Left renal pelvis (tissue), 4 donors: Measurements from ENCODE around the gene TSSC4. TPM values are rescaled to one million over a fixed set of nuclear protein-coding genes. Genes with fewer than 3 reads are reported as not detected.

ENCODE experiments used
- DNase-seq, 4 donors: peaks; one replicate each; pipeline ENCODE4 v3.0.0-alpha.2; 2013; ENCODE audit warnings: low read depth in 4 of 4, low spot score in 3 of 4
- polyA plus RNA-seq, 4 donors: library from polyadenylated mRNA; unstranded; fragments of 120-200 nt; gene quantifications; one replicate each; pipeline ENCODE4 v1.2.1, GENCODE V29; 2013; ENCODE audit not compliant: insufficient read length in 4 of 4

TSSC4 gene
- polyA plus RNA-seq, 4 donors, result 33.7 to 49.7 (median 37.4) TPM

- DNase-seq, result no peak
These were observed 15.1 kb upstream of the TSSC4 start for GRCh38 chr11:2385156-2386151.

- no peak for DNase-seq
These were observed 14.0 kb upstream of the TSSC4 start for GRCh38 chr11:2386591-2386990.

- DNase-seq, result no peak
These were observed 13.1 kb upstream of the TSSC4 start for GRCh38 chr11:2387266-2387987.

- no peak for DNase-seq
These were observed 11.8 kb upstream of the TSSC4 start for GRCh38 chr11:2388431-2389376.

- no peak for DNase-seq
These were observed 11.0 kb upstream of the TSSC4 start for GRCh38 chr11:2389377-2390026.

GRCh38 chr11:2390091-2390724 lies 10.3 kb upstream of the TSSC4 start:
- DNase-seq, result no peak

GRCh38 chr11:2390725-2391151 lies 9.8 kb upstream of the TSSC4 start:
- no peak for DNase-seq

- DNase-seq, result no peak
These were observed 9.2 kb upstream of the TSSC4 start for GRCh38 chr11:2391181-2391975.

- DNase-seq, result no peak
These were observed 8.2 kb upstream of the TSSC4 start for GRCh38 chr11:2392241-2392959.

GRCh38 chr11:2393111-2393868 lies 7.3 kb upstream of the TSSC4 start:
- DNase-seq, result no peak

GRCh38 chr11:2393941-2394817 lies 6.4 kb upstream of the TSSC4 start:
- DNase-seq, result no peak

- no peak for DNase-seq
These were observed 5.8 kb upstream of the TSSC4 start for GRCh38 chr11:2394818-2395105.

- DNase-seq, result no peak
These were observed 5.3 kb upstream of the TSSC4 start for GRCh38 chr11:2395211-2395730.

GRCh38 chr11:2395856-2396255 lies 4.7 kb upstream of the TSSC4 start:
- DNase-seq, result no peak

GRCh38 chr11:2396471-2396870 lies 4.1 kb upstream of the TSSC4 start:
- no peak for DNase-seq

GRCh38 chr11:2397005-2397404 lies 3.5 kb upstream of the TSSC4 start:
- DNase-seq, result no peak
